GM23338 (cell line): Measurements from ENCODE around the gene SLC25A22. TPM values are rescaled to one million over a fixed set of nuclear protein-coding genes. Genes with fewer than 3 reads are reported as not detected.

ENCODE experiments used
- ATAC-seq: fragments of 200-7000 bp; cut with Tn5 transposase; 3 replicates; pipeline ENCODE4 v1.9.1; 2020
- DNase-seq: peaks from one replicate; pipeline ENCODE4 v3.0.0-alpha.2; 2015; ENCODE audit warnings: low spot score
- H2AFZ ChIP-seq: fragments of 200-600 bp; sonication (generic); 2 replicates; pipeline ENCODE4 v1.8.0; 2016; ENCODE audit warnings: antibody characterized with exemption, mild to moderate bottlenecking, moderate library complexity
- H3F3A ChIP-seq: fragments of 200-600 bp; sonication (generic); replicated peaks from 2 replicates; pipeline ENCODE4 v1.8.0; 2017; ENCODE audit warnings: antibody characterized with exemption, mixed run types, low read depth
- H3K27ac ChIP-seq: fragments of 200-600 bp; sonication (generic); 2 replicates; pipeline ENCODE4 v1.6.1; 2016; ENCODE audit warnings: low read depth
- H3K27me3 ChIP-seq: fragments of 200-600 bp; sonication (generic); 2 replicates; pipeline ENCODE4 v1.8.0; 2016; ENCODE audit warnings: mild to moderate bottlenecking, mixed run types, moderate library complexity; ENCODE audit not compliant: insufficient read depth
- H3K36me3 ChIP-seq: fragments of 200-600 bp; sonication (generic); 2 replicates; pipeline ENCODE4 v1.8.0; 2016; ENCODE audit warnings: mild to moderate bottlenecking; ENCODE audit not compliant: insufficient read depth
- H3K4me1 ChIP-seq: fragments of 200-600 bp; sonication (generic); 2 replicates; pipeline ENCODE4 v1.8.0; 2016; ENCODE audit warnings: mild to moderate bottlenecking, moderate library complexity; ENCODE audit not compliant: insufficient read depth
- H3K4me2 ChIP-seq: fragments of 200-600 bp; sonication (generic); 2 replicates; pipeline ENCODE4 v1.7.1; 2017; ENCODE audit warnings: mixed run types
- H3K4me3 ChIP-seq: fragments of 200-600 bp; sonication (generic); 2 replicates; pipeline ENCODE4 v1.6.1; 2016; ENCODE audit warnings: mixed run types
- H3K79me2 ChIP-seq: fragments of 200-600 bp; sonication (generic); replicated peaks from 2 replicates; pipeline ENCODE4 v1.8.0; 2017; ENCODE audit warnings: mild to moderate bottlenecking; ENCODE audit not compliant: insufficient read depth
- H3K9me2 ChIP-seq: fragments of 200-600 bp; sonication (generic); 2 replicates; pipeline ENCODE4 v1.8.0; 2017; ENCODE audit not compliant: insufficient read depth
- H4K20me1 ChIP-seq: fragments of 200-600 bp; sonication (generic); replicated peaks from 2 replicates; pipeline ENCODE4 v1.8.0; 2017; ENCODE audit warnings: mild to moderate bottlenecking; ENCODE audit not compliant: insufficient read depth
- H3K27ac Mint-ChIP-seq: 2 replicates; pipeline ENCODE4 v1.8.0; 2020; ENCODE audit warnings: inconsistent platforms, mild to moderate bottlenecking, moderate library complexity, mixed read lengths
- H3K27me3 Mint-ChIP-seq: 3 replicates; pipeline ENCODE4 v1.8.0; 2022; ENCODE audit warnings: low read depth, mild to moderate bottlenecking, moderate library complexity, mixed read lengths, inconsistent platforms; ENCODE audit not compliant: insufficient read depth, poor library complexity
- H3K36me3 Mint-ChIP-seq: 3 replicates; pipeline ENCODE4 v1.8.0; 2021; ENCODE audit warnings: low read depth, mild to moderate bottlenecking, inconsistent platforms, moderate library complexity, mixed read lengths
- H3K4me1 Mint-ChIP-seq: 3 replicates; pipeline ENCODE4 v1.8.0; 2020; ENCODE audit warnings: mild to moderate bottlenecking, inconsistent platforms, mixed read lengths
- H3K4me3 Mint-ChIP-seq: 3 replicates; pipeline ENCODE4 v1.8.0; 2021; ENCODE audit warnings: moderate library complexity, mild to moderate bottlenecking, inconsistent platforms, mixed read lengths
- H3K9me3 Mint-ChIP-seq: 3 replicates; pipeline ENCODE4 v1.8.0; 2020; ENCODE audit warnings: moderate library complexity, mild to moderate bottlenecking, inconsistent platforms, mixed read lengths
- POLR2AphosphoS5 ChIP-seq: IDR thresholded peaks from 2 replicates; pipeline ENCODE4 v1.6.1; 2016; ENCODE audit warnings: antibody characterized with exemption, low read depth
- ZNF462 ChIP-seq: fragments of 250-450 bp; sonication (Bioruptor Pico); IDR thresholded peaks from 2 replicates; pipeline ENCODE4 v1.5.0; 2020; ENCODE audit warnings: mild to moderate bottlenecking, moderate library complexity
- polyA plus RNA-seq: library from polyadenylated mRNA; unstranded; fragments of >200 nt; fragmentation: Nextera tagmentation; extraction: Ambion mirVana; gene quantifications from 2 replicates; pipeline ENCODE4 v1.2.1, GENCODE V29; 2016
- total RNA-seq: library from RNA; depleted of rRNA; stranded (reverse); fragments of >200 nt; shearing (Covaris generic); gene quantifications from 2 replicates; pipeline ENCODE4 v1.2.3, GENCODE V29; 2014

The SLC25A22 gene
- total and polyA plus RNA-seq, 2 experiments from 2014 or later: 21.0 to 46.4 TPM

DNA sequence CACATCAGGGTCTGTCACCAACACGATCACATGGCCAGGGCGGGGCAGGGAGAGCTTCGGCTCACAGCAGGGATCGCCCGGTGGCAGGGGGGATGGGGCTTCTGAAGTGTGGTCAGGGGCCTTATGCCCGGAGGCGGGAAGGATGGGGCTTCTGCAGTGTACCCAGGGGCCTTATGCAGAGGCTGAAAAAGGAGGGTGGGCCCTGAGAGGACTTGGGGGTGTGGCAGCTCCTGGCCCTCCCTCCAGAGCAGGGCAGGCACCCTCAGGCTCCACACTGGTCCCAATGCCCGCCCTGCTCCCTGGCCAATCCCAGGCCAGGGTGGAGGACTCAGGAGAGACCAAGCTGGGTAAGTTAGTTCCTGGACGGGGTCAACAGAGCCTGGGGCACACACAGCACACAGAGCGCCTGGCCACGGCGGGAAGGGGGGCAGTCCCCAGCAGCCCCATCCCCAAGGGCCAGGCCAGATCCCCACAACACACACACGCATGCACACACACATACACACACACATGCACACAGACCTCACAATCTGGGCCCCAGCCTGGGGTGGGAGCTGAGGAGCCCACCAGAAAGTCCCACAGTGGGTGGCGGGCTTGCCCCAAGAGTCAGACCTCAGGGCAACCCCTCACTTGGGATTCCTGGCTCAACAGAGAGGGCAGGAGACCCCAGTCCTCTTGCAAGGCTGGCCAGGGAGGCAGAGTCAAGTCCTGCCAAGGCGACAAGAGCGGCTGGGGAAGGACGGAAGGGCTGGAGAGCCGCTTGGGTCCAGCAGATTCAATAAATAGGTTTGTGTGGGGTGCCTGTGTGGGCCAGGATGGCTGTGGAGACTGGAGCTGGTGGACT is 7.1 kb downstream of the SLC25A22 start:
- H3K27ac Mint-ChIP-seq: no peak overlapping the region

More for the DNA sequence above, 7.1 kb downstream of the SLC25A22 start:
- peak; percentile 86 for DNase-seq
- Mint-ChIP-seq H3K9me3 (no peaks in the 10 kb centered on the region), H3K27me3 (peaks cover 14% of the 10 kb centered on the region), H3K36me3 (peaks cover 6% of the 10 kb centered on the region; the same call in 1 of the 3 replicates), H3K4me3 (peak overlapping the region; percentile 27; the same call in 2 of the 3 replicates), H3K4me1 (peaks cover 24% of the 10 kb centered on the region)
- H3K36me3 ChIP-seq: no peaks in the 10 kb centered on the region
- no peak overlapping the region for H2AFZ ChIP-seq
- peak overlapping the region; percentile 83 for H3K4me2 ChIP-seq
- peak; percentile 48 for TF ChIP-seq POLR2AphosphoS5
- no peak for TF ChIP-seq ZNF462
- peaks cover 3% of the 10 kb centered on the region; the same call in 1 of the 2 replicates for H4K20me1 ChIP-seq
- peak overlapping the region; percentile 51 for H3K4me3 ChIP-seq
- H3F3A ChIP-seq: peaks cover 13% of the 10 kb centered on the region
- peak; percentile 82 for ATAC-seq
- no peaks in the 10 kb centered on the region for H3K27me3 ChIP-seq
- H3K9me2 ChIP-seq: no peaks in the 10 kb centered on the region
- H3K79me2 ChIP-seq: no peaks in the 10 kb centered on the region
- 0 out of 2 replicates have a peak overlapping the region, but pooled peaks have one; percentile 26 for H3K27ac ChIP-seq
- H3K4me1 ChIP-seq: peaks cover 15% of the 10 kb centered on the region; the same call in 1 of the 2 replicates
